KMS-11 (cell line): ENCODE data around the gene ALKBH5.

Experiments used
- H2AFZ ChIP-seq: fragments of 200-600 bp; sonication (generic); 2 replicates; pipeline ENCODE4 v1.6.1; 2016; ENCODE audit warnings: antibody characterized with exemption, mixed run types, low read depth
- H3K27ac ChIP-seq: fragments of 200-600 bp; sonication (generic); 2 replicates; pipeline ENCODE4 v1.6.1; 2016; ENCODE audit warnings: mild to moderate bottlenecking, mixed run types
- H3K27me3 ChIP-seq: fragments of 200-600 bp; sonication (generic); 2 replicates; pipeline ENCODE4 v1.6.1; 2017; ENCODE audit warnings: mild to moderate bottlenecking, low read depth, mixed run types, moderate library complexity; ENCODE audit not compliant: insufficient read depth
- H3K36me3 ChIP-seq: fragments of 200-600 bp; sonication (generic); 2 replicates; pipeline ENCODE4 v1.6.1; 2017; ENCODE audit warnings: mild to moderate bottlenecking, mixed run types; ENCODE audit not compliant: insufficient read depth
- H3K4me1 ChIP-seq: fragments of 200-600 bp; sonication (generic); 2 replicates; pipeline ENCODE4 v1.6.1; 2016; ENCODE audit warnings: mild to moderate bottlenecking, low read depth, mixed run types; ENCODE audit not compliant: poor library complexity, severe bottlenecking
- H3K4me2 ChIP-seq: fragments of 200-600 bp; sonication (generic); 2 replicates; pipeline ENCODE4 v1.7.0; 2016; ENCODE audit warnings: mild to moderate bottlenecking, mixed run types
- H3K4me3 ChIP-seq: fragments of 200-600 bp; sonication (generic); IDR thresholded peaks from 2 replicates; pipeline ENCODE4 v1.6.1; 2017; ENCODE audit warnings: low read depth, low read length, mixed read lengths; ENCODE audit not compliant: insufficient read depth
- H3K79me2 ChIP-seq: fragments of 200-600 bp; sonication (generic); 2 replicates; pipeline ENCODE4 v1.6.1; 2016; ENCODE audit warnings: low read depth, mixed run types; ENCODE audit not compliant: insufficient read depth
- H3K9ac ChIP-seq: fragments of 200-600 bp; sonication (generic); 2 replicates; pipeline ENCODE4 v1.6.1; 2016; ENCODE audit warnings: mild to moderate bottlenecking, mixed run types
- H4K20me1 ChIP-seq: fragments of 200-600 bp; sonication (generic); 2 replicates; pipeline ENCODE4 v1.6.1; 2016; ENCODE audit warnings: mild to moderate bottlenecking, mixed run types; ENCODE audit not compliant: insufficient read depth
- TF ChIP-seq, protein P1 (sequence below): fragments of 200-600 bp; sonication (generic); conservative IDR thresholded peaks from 2 replicates; pipeline ENCODE4 v1.6.1; 2017; ENCODE audit warnings: low read depth, mild to moderate bottlenecking, antibody characterized with exemption, low read length, moderate library complexity, mixed read lengths

ALKBH5 gene

DNA sequence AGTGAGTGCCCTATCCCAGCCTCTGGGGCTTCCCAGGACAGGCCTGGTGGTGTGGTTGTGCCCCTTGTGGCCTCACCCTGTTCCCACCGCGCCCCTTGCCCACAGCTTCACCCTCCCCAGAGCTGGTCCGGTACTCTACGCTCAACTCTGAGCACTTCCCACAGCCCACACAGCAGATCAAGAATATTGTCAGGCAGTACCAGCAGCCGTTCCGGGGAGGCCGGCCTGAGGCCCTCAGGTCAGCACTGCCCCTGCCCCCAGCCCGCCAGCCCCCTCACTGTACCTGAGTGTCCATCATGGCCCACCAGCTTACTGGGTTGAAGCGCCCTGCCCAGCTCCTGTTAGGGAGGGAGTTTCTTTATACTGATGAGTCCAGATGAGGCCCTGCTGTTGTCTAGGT lies 32.3 kb upstream of the ALKBH5 start:
- H3K4me2 ChIP-seq, result no peak overlapping the region
- H3K27ac ChIP-seq, result no peak overlapping the region
- H4K20me1 ChIP-seq, result no peaks in the 10 kb centered on the region
- no peaks in the 10 kb centered on the region for H3K36me3 ChIP-seq
- H3K4me3 ChIP-seq, result no peak overlapping the region
- H3K4me1 ChIP-seq, result peaks cover 4% of the 10 kb centered on the region
- no peaks in the 10 kb centered on the region for H3K79me2 ChIP-seq
- no peak overlapping the region for H3K9ac ChIP-seq
- H2AFZ ChIP-seq, result no peak overlapping the region
- no peaks in the 10 kb centered on the region for H3K27me3 ChIP-seq
- TF ChIP-seq, protein P1, sequence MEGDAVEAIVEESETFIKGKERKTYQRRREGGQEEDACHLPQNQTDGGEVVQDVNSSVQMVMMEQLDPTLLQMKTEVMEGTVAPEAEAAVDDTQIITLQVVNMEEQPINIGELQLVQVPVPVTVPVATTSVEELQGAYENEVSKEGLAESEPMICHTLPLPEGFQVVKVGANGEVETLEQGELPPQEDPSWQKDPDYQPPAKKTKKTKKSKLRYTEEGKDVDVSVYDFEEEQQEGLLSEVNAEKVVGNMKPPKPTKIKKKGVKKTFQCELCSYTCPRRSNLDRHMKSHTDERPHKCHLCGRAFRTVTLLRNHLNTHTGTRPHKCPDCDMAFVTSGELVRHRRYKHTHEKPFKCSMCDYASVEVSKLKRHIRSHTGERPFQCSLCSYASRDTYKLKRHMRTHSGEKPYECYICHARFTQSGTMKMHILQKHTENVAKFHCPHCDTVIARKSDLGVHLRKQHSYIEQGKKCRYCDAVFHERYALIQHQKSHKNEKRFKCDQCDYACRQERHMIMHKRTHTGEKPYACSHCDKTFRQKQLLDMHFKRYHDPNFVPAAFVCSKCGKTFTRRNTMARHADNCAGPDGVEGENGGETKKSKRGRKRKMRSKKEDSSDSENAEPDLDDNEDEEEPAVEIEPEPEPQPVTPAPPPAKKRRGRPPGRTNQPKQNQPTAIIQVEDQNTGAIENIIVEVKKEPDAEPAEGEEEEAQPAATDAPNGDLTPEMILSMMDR, result no peak

- H3K4me3 ChIP-seq, result no peak overlapping the region
- H2AFZ ChIP-seq, result no peak overlapping the region
- H3K79me2 ChIP-seq, result no peaks in the 10 kb centered on the region
- no peaks in the 10 kb centered on the region for H4K20me1 ChIP-seq
- H3K9ac ChIP-seq, result no peak overlapping the region
- no peaks in the 10 kb centered on the region for H3K36me3 ChIP-seq
- H3K27me3 ChIP-seq, result no peaks in the 10 kb centered on the region
- TF ChIP-seq, protein P1, result no peak
- no peak overlapping the region for H3K4me2 ChIP-seq
- no peak overlapping the region for H3K27ac ChIP-seq
- peaks cover 4% of the 10 kb centered on the region for H3K4me1 ChIP-seq
Observed at GRCh38 chr17:18155179-18155578, 28.4 kb upstream of the ALKBH5 start.

DNA sequence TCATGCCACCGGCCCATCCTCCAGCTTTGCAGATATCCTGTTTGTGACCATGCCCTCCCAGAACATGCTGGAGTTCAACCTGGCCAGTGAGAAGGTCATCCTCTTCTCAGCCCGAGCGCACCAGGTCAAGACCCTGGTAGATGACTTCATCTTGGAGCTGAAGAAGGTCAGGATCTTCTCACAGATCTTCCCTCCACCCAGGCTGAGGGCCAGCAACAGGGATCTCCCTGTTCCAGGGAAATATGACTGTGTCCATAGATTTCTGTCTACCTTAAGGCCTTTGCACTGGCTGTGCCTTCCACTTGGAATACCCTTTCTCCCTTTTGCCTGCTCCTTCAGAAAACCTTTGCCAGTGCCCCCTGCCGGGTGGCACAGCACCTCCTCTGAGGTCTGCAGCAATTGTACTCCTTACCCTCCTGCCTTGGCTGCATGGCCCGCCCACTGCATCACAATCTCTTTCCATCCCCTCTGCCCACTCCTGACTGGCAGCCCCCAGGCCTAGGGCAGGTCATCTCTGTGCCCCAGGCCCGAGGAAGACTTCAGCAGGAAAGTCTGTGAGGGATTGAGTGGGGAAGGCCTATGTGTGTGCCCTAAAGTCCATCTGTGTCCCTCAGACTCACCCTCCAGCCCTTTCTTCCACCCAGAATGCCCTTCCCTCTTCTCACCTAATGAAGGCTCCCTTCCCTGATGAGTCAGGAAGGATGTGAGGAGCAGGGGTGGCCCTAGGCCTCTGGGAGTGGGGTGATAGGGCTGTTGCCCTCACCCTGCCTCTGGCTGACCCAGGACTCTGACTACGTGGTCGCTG lies 27.3 kb upstream of the ALKBH5 start:
- Histone ChIP-seq H2AFZ (no peak overlapping the region), H3K4me1 (peaks cover 4% of the 10 kb centered on the region)

DNA sequence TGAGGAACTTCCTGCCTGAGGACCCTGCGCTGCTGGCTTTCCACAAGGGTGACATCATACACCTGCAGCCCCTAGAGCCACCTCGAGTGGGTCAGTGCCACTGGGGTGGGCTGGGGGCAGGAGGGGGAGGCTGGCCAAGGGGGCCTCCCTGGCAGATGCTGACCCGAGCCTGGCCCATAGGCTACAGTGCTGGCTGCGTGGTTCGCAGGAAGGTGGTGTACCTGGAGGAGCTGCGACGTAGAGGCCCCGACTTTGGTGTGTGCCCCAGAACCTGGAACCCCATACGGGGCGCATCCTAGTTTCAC lies 26.7 kb upstream of the ALKBH5 start:
- H3K4me1 ChIP-seq, result peaks cover 4% of the 10 kb centered on the region
- TF ChIP-seq, protein P1, result no peak
- no peak overlapping the region for H2AFZ ChIP-seq

More for the DNA sequence above, 27.3 kb upstream of the ALKBH5 start:
- Histone ChIP-seq H3K4me2 (no peak overlapping the region), H4K20me1 (no peaks in the 10 kb centered on the region), H3K4me3 (no peak overlapping the region), H3K9ac (no peak overlapping the region), H3K79me2 (no peaks in the 10 kb centered on the region), H3K27me3 (no peaks in the 10 kb centered on the region), H3K36me3 (no peaks in the 10 kb centered on the region), H3K27ac (no peak overlapping the region)
- TF ChIP-seq, protein P1, result no peak

More for the DNA sequence above, 26.7 kb upstream of the ALKBH5 start:
- Histone ChIP-seq H3K4me2 (no peak overlapping the region), H3K4me3 (no peak overlapping the region), H3K79me2 (no peaks in the 10 kb centered on the region), H3K27me3 (no peaks in the 10 kb centered on the region), H3K36me3 (no peaks in the 10 kb centered on the region), H3K9ac (no peak overlapping the region), H4K20me1 (no peaks in the 10 kb centered on the region), H3K27ac (no peak overlapping the region)
